ACC112 (cell line): ENCODE results near the gene LONP1.
"Not testable (repeated sequence)": the region's sequence is repeated elsewhere in the genome, so short reads cannot be mapped to it uniquely, and the experiment has no call there.

ENCODE experiments used
- H2AFZ ChIP-seq: fragments of 200-600 bp; sonication (generic); one replicate; pipeline ENCODE4 v1.6.0; 2017; ENCODE audit warnings: antibody characterized with exemption, low read length; ENCODE audit not compliant: unreplicated experiment
- H3K27ac ChIP-seq: fragments of 200-600 bp; sonication (generic); 2 replicates; pipeline ENCODE4 v1.5.1; 2014; ENCODE audit warnings: low read depth, mild to moderate bottlenecking, antibody characterized with exemption, low read length, moderate library complexity
- H3K27me3 ChIP-seq: fragments of 200-600 bp; sonication (generic); 2 replicates; pipeline ENCODE4 v1.6.1; 2014; ENCODE audit warnings: mild to moderate bottlenecking, antibody characterized with exemption, low read length, moderate library complexity, mixed read lengths; ENCODE audit not compliant: insufficient read depth
- H3K36me3 ChIP-seq: fragments of 200-600 bp; sonication (generic); 2 replicates; pipeline ENCODE4 v1.6.1; 2016; ENCODE audit warnings: mild to moderate bottlenecking, antibody characterized with exemption, low read length, moderate library complexity, mixed read lengths; ENCODE audit not compliant: insufficient read depth
- H3K4me1 ChIP-seq: fragments of 200-600 bp; sonication (generic); one replicate; pipeline ENCODE4 v1.6.1; 2016; ENCODE audit warnings: low read length, mixed read lengths; ENCODE audit not compliant: insufficient read depth, unreplicated experiment, control insufficient read depth
- H3K4me3 ChIP-seq: fragments of 200-600 bp; sonication (generic); 2 replicates; pipeline ENCODE4 v1.5.1; 2014; ENCODE audit warnings: mild to moderate bottlenecking, low read depth, low read length
- H3K79me2 ChIP-seq: fragments of 200-600 bp; sonication (generic); one replicate; pipeline ENCODE4 v1.6.0; 2016; ENCODE audit warnings: low read length; ENCODE audit not compliant: control insufficient read depth, unreplicated experiment, insufficient read depth

The LONP1 gene

GRCh38 chr19:5742051-5742450 lies 22.1 kb upstream of the LONP1 start:
- H2AFZ ChIP-seq = no peak overlapping the region
- H3K36me3 ChIP-seq = no peaks in the 10 kb centered on the region
- no peak overlapping the region for H3K27ac ChIP-seq
- H3K4me1 ChIP-seq = no peaks in the 10 kb centered on the region
- H3K4me3 ChIP-seq = no peak overlapping the region
- H3K27me3 ChIP-seq = no peaks in the 10 kb centered on the region
- H3K79me2 ChIP-seq = no peaks in the 10 kb centered on the region

GRCh38 chr19:5738423-5738822 lies 18.5 kb upstream of the LONP1 start:
- Histone ChIP-seq H2AFZ (no peak overlapping the region), H3K4me1 (no peaks in the 10 kb centered on the region), H3K79me2 (no peaks in the 10 kb centered on the region), H3K36me3 (no peaks in the 10 kb centered on the region), H3K27me3 (no peaks in the 10 kb centered on the region), H3K4me3 (no peak overlapping the region), H3K27ac (no peak overlapping the region)

DNA sequence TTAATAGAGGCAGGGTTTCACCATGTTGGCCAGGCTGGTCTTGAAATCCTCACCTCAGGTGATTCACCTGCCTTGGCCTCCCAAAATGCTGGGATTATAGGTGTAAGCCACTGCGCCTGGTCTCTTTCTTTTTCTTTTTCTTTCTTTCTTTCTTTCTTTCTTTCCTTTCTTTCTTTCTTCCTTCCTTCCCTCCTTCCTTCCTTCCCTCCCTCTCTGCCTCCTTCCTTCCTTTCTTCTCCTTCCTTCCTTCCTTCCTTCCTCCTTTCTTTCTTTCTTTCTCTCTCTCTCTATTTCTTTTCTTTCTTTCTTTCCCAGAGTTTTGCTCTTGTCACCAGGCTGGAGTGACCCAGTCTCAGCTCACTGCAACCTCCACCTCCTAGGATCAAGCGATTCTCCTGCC lies 13.2 kb upstream of the LONP1 start:
- H3K4me3 ChIP-seq, H3K4me1 ChIP-seq, H3K79me2 ChIP-seq, H3K27me3 ChIP-seq, H3K27ac ChIP-seq, H2AFZ ChIP-seq, H3K36me3 ChIP-seq: not testable (repeated sequence)

- H3K4me3 ChIP-seq = no peak overlapping the region
- H2AFZ ChIP-seq = no peak overlapping the region
- no peak overlapping the region for H3K27ac ChIP-seq
- no peaks in the 10 kb centered on the region for H3K36me3 ChIP-seq
- H3K27me3 ChIP-seq = no peaks in the 10 kb centered on the region
- H3K4me1 ChIP-seq = no peaks in the 10 kb centered on the region
- H3K79me2 ChIP-seq = no peaks in the 10 kb centered on the region
These were observed 7.6 kb upstream of the LONP1 start for GRCh38 chr19:5727453-5728050.

DNA sequence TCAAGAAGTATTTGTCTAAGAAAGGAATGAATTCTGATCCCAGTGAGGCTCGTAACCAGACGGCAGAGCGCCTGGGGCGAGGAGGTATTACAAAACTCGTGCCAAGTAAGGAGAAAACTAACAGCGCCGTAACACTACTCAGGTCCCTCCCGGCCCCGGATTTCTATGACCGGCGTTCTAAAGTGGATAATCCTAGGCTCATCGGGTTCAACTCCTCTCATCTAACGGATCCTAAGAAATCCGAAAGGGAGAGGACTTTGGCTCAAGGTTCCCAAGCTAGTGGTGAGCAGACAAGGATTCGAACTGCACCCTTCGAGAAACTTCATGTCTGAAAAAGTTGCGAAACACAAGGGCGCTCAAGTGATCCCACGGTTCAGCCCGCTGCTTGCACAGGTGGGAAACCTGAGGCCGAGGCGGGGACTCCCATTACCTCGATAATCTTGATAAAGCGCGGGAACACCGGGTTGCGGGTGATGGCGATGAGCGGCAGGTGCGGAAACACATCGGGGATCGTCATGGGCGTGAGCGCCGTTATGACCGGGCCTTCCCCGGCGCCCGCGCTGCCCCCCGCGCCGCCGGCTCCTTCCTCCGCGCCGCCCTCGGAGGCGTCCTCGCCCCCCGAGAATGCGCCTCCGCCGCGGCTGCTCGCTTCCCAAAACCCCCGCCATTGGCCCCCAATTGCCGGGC lies 529 bp downstream of the LONP1 start:
- Histone ChIP-seq H3K36me3 (no peaks in the 10 kb centered on the region), H3K27ac (peak overlapping the region; percentile 91), H2AFZ (no peak overlapping the region), H3K79me2 (peaks cover 48% of the 10 kb centered on the region), H3K4me3 (peak overlapping the region; percentile 91), H3K4me1 (peaks cover 10% of the 10 kb centered on the region), H3K27me3 (no peaks in the 10 kb centered on the region)

- H3K27ac ChIP-seq = peak overlapping the region; percentile 91
- H3K36me3 ChIP-seq = no peaks in the 10 kb centered on the region; the same call in 1 of the 2 replicates
- H3K4me3 ChIP-seq = peak overlapping the region; percentile 91
- peaks cover 10% of the 10 kb centered on the region for H3K4me1 ChIP-seq
- H3K79me2 ChIP-seq = peaks cover 53% of the 10 kb centered on the region
- no peaks in the 10 kb centered on the region for H3K27me3 ChIP-seq
- no peak overlapping the region for H2AFZ ChIP-seq
These were observed 1.2 kb downstream of the LONP1 start for GRCh38 chr19:5718579-5719273.

- Histone ChIP-seq H3K79me2 (peaks cover 53% of the 10 kb centered on the region), H3K36me3 (no peaks in the 10 kb centered on the region; the same call in 1 of the 2 replicates), H2AFZ (no peak overlapping the region), H3K27ac (peak overlapping the region; percentile 91), H3K4me3 (peak overlapping the region; percentile 91), H3K27me3 (no peaks in the 10 kb centered on the region), H3K4me1 (peaks cover 10% of the 10 kb centered on the region)
These were observed 1.8 kb downstream of the LONP1 start for GRCh38 chr19:5718037-5718578.

GRCh38 chr19:5717215-5717935 lies 2.6 kb downstream of the LONP1 start:
- Histone ChIP-seq H3K27ac (peak overlapping the region; percentile 91; the same call in 1 of the 2 replicates), H3K79me2 (peaks cover 53% of the 10 kb centered on the region), H3K4me3 (peak overlapping the region; percentile 91; the same call in 1 of the 2 replicates), H3K27me3 (no peaks in the 10 kb centered on the region), H2AFZ (no peak overlapping the region), H3K36me3 (no peaks in the 10 kb centered on the region; the same call in 1 of the 2 replicates), H3K4me1 (peaks cover 10% of the 10 kb centered on the region)

GRCh38 chr19:5714816-5715215 lies 5.1 kb downstream of the LONP1 start:
- Histone ChIP-seq H3K4me3 (no peak overlapping the region), H3K79me2 (peaks cover 55% of the 10 kb centered on the region), H3K36me3 (no peaks in the 10 kb centered on the region; the same call in 1 of the 2 replicates)

DNA sequence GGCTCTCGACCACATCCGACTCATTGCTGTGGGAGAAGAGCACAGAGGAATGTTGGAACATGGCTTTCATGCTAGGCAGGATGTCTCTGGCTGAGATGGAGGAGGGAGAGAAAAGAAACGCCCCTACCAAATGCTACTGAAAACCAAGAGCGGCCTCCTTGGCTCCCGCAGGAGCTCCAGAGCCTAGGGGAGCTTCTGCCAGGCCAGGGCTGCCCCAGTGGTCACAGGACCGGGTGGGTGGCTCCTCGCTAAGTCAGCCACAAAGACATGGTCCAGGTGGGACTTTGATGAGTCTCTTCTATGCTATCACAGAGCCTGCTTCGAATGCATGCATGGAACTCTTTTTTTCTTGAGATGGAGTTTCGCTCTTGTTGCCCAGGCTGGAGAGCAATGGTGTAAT lies 6.7 kb downstream of the LONP1 start:
- H2AFZ ChIP-seq = no peak overlapping the region
- peaks cover 10% of the 10 kb centered on the region for H3K4me1 ChIP-seq
- no peak overlapping the region for H3K4me3 ChIP-seq
- no peaks in the 10 kb centered on the region for H3K27me3 ChIP-seq
- no peak overlapping the region for H3K27ac ChIP-seq
- H3K79me2 ChIP-seq = peaks cover 39% of the 10 kb centered on the region
- no peaks in the 10 kb centered on the region; the same call in 1 of the 2 replicates for H3K36me3 ChIP-seq

More at GRCh38 chr19:5714816-5715215, 5.1 kb downstream of the LONP1 start:
- no peaks in the 10 kb centered on the region for H3K27me3 ChIP-seq
- no peak overlapping the region for H3K27ac ChIP-seq
- H3K4me1 ChIP-seq = peaks cover 10% of the 10 kb centered on the region
- no peak overlapping the region for H2AFZ ChIP-seq
